K562 (cell line): Measurements from ENCODE around the gene PAQR7. TPM values are rescaled to one million over a fixed set of nuclear protein-coding genes. Genes with fewer than 3 reads are reported as not detected.
A peak's percentile ranks its signal among the peaks of the same experiment; 100 is the strongest.

Experiments
- ARID1B ChIP-seq: fragments of 450-650 bp; IDR thresholded peaks from 2 replicates; pipeline ENCODE4 v1.6.1; 2016; ENCODE audit warnings: antibody characterized with exemption, mild to moderate bottlenecking, inconsistent platforms
- ARID3B ChIP-seq: fragments of 250-450 bp; sonication (Bioruptor Pico); IDR thresholded peaks from 2 replicates; pipeline ENCODE4 v1.4.0; 2020; ENCODE audit warnings: borderline replicate concordance
- CHD4 ChIP-seq: fragments of 200-600 bp; sonication (generic); IDR thresholded peaks from 3 replicates; pipeline ENCODE4 v1.6.1; 2012; ENCODE audit warnings: low read depth, mild to moderate bottlenecking, mixed read lengths, low read length, inconsistent platforms; ENCODE audit not compliant: insufficient read depth, insufficient replicate concordance, poor library complexity, severe bottlenecking
- EHMT2 ChIP-seq: fragments of 450-650 bp; IDR thresholded peaks from 2 replicates; pipeline ENCODE4 v1.6.1; 2018; ENCODE audit warnings: antibody characterized with exemption
- ESRRB ChIP-seq: fragments of 250-450 bp; sonication (Bioruptor Pico); IDR thresholded peaks from 2 replicates; pipeline ENCODE4 v1.5.0; 2020; ENCODE audit warnings: mild to moderate bottlenecking, moderate library complexity, borderline replicate concordance
- FUS ChIP-seq: fragments of 200-400 bp; formaldehyde crosslinking; optimal IDR thresholded peaks from 2 replicates; pipeline ENCODE3; 2017; ENCODE audit warnings: low read depth, low read length
- GTF2B ChIP-seq: IDR thresholded peaks from 2 replicates; pipeline ENCODE4 v1.6.1; 2011; ENCODE audit not compliant: insufficient read length; ENCODE audit errors: extremely low read depth
- IFI16 ChIP-seq: fragments of 250-450 bp; sonication (Bioruptor Pico); IDR thresholded peaks from 2 replicates; pipeline ENCODE4 v2.1.2; 2022; ENCODE audit warnings: mild to moderate bottlenecking, inconsistent platforms
- NFE2 ChIP-seq: IDR thresholded peaks from 2 replicates; pipeline ENCODE4 v1.6.1; 2014; ENCODE audit warnings: antibody characterized with exemption, low read depth
- NFRKB ChIP-seq: fragments of 450-650 bp; IDR thresholded peaks from 2 replicates; pipeline ENCODE4 v1.6.1; 2016; ENCODE audit warnings: low read depth
- OTX1 ChIP-seq: fragments of 450-650 bp; formaldehyde crosslinking; IDR thresholded peaks from 2 replicates; pipeline ENCODE4 v1.4.0; 2022; ENCODE audit warnings: mild to moderate bottlenecking
- PHB ChIP-seq: fragments of 250-450 bp; sonication (Bioruptor Pico); IDR thresholded peaks from 2 replicates; pipeline ENCODE4 v1.5.0; 2021
- PHF8 ChIP-seq: fragments of 200-600 bp; sonication (generic); IDR thresholded peaks from 2 replicates; pipeline ENCODE4 v1.6.1; 2012; ENCODE audit warnings: mixed run types, mild to moderate bottlenecking, inconsistent platforms, low read length, moderate library complexity, borderline replicate concordance
- RBM17 ChIP-seq: fragments of 200-400 bp; formaldehyde crosslinking; IDR thresholded peaks from 2 replicates; pipeline ENCODE4 v1.6.1; 2017; ENCODE audit warnings: low read depth, mild to moderate bottlenecking, low read length, borderline replicate concordance
- RBM39 ChIP-seq: fragments of 200-400 bp; formaldehyde crosslinking; optimal IDR thresholded peaks from 2 replicates; pipeline ENCODE3; 2018; ENCODE audit warnings: low read depth, low read length
- RFX5 ChIP-seq: IDR thresholded peaks from 2 replicates; pipeline ENCODE4 v1.6.1; 2011; ENCODE audit warnings: low read depth, mild to moderate bottlenecking, improper control_type of control experiment, low read length
- U2AF2 ChIP-seq: fragments of 200-400 bp; formaldehyde crosslinking; optimal IDR thresholded peaks from 2 replicates; pipeline ENCODE3; 2017; ENCODE audit warnings: low read depth, mild to moderate bottlenecking, low read length
- XRCC4 ChIP-seq: IDR thresholded peaks from one replicate; pipeline ENCODE4 v1.6.1; 2011; ENCODE audit not compliant: insufficient read depth, insufficient read length; ENCODE audit errors: extremely low read depth
- YY1 ChIP-seq, 3 experiments: IDR thresholded peaks; 2 replicates each; pipeline ENCODE4 v1.6.1; 2011; ENCODE audit warnings: low read length in 2 of 3, mild to moderate bottlenecking in 2 of 3, moderate library complexity in 2 of 3, borderline replicate concordance in 1 of 3, control low read depth in 1 of 3, low read depth in 1 of 3; ENCODE audit not compliant: insufficient read depth in 3 of 3, insufficient replicate concordance in 2 of 3, control insufficient read depth in 1 of 3, insufficient read length in 1 of 3; ENCODE audit errors: extremely low read depth in 1 of 3
- ZBTB2 ChIP-seq: fragments of 450-650 bp; IDR thresholded peaks from 2 replicates; pipeline ENCODE4 v1.6.1; 2016; ENCODE audit warnings: antibody characterized with exemption
- ZFP1 ChIP-seq: fragments of 450-650 bp; formaldehyde crosslinking; IDR thresholded peaks from 2 replicates; pipeline ENCODE4 v1.4.0; 2020; ENCODE audit warnings: mild to moderate bottlenecking, mixed read lengths
- ZNF3 ChIP-seq: fragments of 250-450 bp; sonication (Bioruptor Pico); IDR thresholded peaks from 2 replicates; pipeline ENCODE4 v1.5.0; 2021; ENCODE audit warnings: mild to moderate bottlenecking, moderate library complexity
- ZNF41 ChIP-seq: fragments of 250-450 bp; sonication (Bioruptor Pico); conservative IDR thresholded peaks from 2 replicates; pipeline ENCODE4 v1.4.0; 2020; ENCODE audit warnings: mild to moderate bottlenecking
- ZNF584 ChIP-seq: fragments of 200-800 bp; sonication (Bioruptor generic); IDR thresholded peaks from 2 replicates; pipeline ENCODE4 v1.6.1; 2016; ENCODE audit warnings: low read depth, mild to moderate bottlenecking, missing genetic modification characterization, missing compliant biosample characterization
- ZNF586 ChIP-seq: fragments of 450-650 bp; formaldehyde crosslinking; conservative IDR thresholded peaks from 2 replicates; pipeline ENCODE4 v1.4.0; 2020; ENCODE audit warnings: mild to moderate bottlenecking, moderate library complexity
- polyA plus RNA-seq, 8 experiments: library from polyadenylated mRNA; depleted of rRNA in 4 of 8; stranded (reverse) in 5 of 8; unstranded in 3 of 8; fragments of >200 nt; fragmentation: Nextera tagmentation in 2 of 8; fragmentation: Illumina TruSeq in 1 of 8; extraction: Ambion mirVana in 2 of 8; extraction: Trizol in 1 of 8; gene quantifications; 2 replicates each; pipeline versions ENCODE4 v1.2.1 to v1.2.3, GENCODE V29; 2011 to 2014; ENCODE audit warnings: inconsistent platforms in 1 of 8, missing spikeins in 1 of 8
- total RNA-seq, 7 experiments: library from RNA; depleted of rRNA in 6 of 7; stranded (reverse); fragments of >200 nt in 6 of 7; fragmentation: Illumina TruSeq in 2 of 7; extraction: Trizol in 2 of 7; gene quantifications; 2 replicates each; pipeline versions ENCODE4 v1.2.1 to v1.2.3, GENCODE V29; 2011 to 2021; ENCODE audit warnings: low replicate concordance in 1 of 7

The PAQR7 gene
- total and polyA plus RNA-seq, 9 of the 15 experiments (the other 6 are each of a cell fraction or from before 2014, with no cell fraction given), result 1.1 to 5.2 (median 2.6) TPM

GRCh38 chr1:25820247-25821111 lies 55.0 kb downstream of the PAQR7 start (continued):
- TF ChIP-seq YY1 (IDR thresholded peaks at IDR 0.05; ENCODE audit: borderline replicate concordance in 1 of 3, control insufficient read depth in 1 of 3, extremely low read depth in 1 of 3, insufficient read depth in 3 of 3, insufficient read length in 1 of 3, insufficient replicate concordance in 2 of 3, low read depth in 1 of 3, low read length in 2 of 3) (no peak), GTF2B (no peak), FUS (no peak), PHB (CRISPR knock-in tag) (no peak), ZFP1 (no peak), XRCC4 (no peak), ZBTB2 (no peak), U2AF2 (no peak), EHMT2 (0 out of 2 replicates have a peak, but pooled peaks have one; percentile 28), ZNF41 (CRISPR knock-in tag) (no peak), NFRKB (peak; percentile 14; the same call in 1 of the 2 replicates), ZNF584 (CRISPR knock-in tag) (no peak), ZNF586 (CRISPR knock-in tag) (no peak), ZNF3 (CRISPR knock-in tag) (no peak), RBM39 (no peak), OTX1 (peak; percentile 74; the same call in 1 of the 2 replicates), IFI16 (CRISPR knock-in tag) (no peak), ESRRB (CRISPR knock-in tag) (no peak), ARID1B (no peak; the same call in 1 of the 2 replicates), PHF8 (peak; percentile 4; the same call in 1 of the 2 replicates), NFE2 (no peak), RFX5 (no peak), ARID3B (CRISPR knock-in tag) (no peak), CHD4 (peak; percentile 22), RBM17 (no peak)
